ENCODE results near the gene CDK10. TPM values are rescaled to one million over a fixed set of nuclear protein-coding genes. Genes with fewer than 3 reads are reported as not detected.
A peak's percentile ranks its signal among the peaks of the same experiment; 100 is the strongest.

Gene CDK10
- total and polyA plus RNA-seq, 9 of the 15 experiments (the other 6 are each of a cell fraction or from before 2014, with no cell fraction given): 2.0 to 85.1 (median 40.1) TPM

DNA sequence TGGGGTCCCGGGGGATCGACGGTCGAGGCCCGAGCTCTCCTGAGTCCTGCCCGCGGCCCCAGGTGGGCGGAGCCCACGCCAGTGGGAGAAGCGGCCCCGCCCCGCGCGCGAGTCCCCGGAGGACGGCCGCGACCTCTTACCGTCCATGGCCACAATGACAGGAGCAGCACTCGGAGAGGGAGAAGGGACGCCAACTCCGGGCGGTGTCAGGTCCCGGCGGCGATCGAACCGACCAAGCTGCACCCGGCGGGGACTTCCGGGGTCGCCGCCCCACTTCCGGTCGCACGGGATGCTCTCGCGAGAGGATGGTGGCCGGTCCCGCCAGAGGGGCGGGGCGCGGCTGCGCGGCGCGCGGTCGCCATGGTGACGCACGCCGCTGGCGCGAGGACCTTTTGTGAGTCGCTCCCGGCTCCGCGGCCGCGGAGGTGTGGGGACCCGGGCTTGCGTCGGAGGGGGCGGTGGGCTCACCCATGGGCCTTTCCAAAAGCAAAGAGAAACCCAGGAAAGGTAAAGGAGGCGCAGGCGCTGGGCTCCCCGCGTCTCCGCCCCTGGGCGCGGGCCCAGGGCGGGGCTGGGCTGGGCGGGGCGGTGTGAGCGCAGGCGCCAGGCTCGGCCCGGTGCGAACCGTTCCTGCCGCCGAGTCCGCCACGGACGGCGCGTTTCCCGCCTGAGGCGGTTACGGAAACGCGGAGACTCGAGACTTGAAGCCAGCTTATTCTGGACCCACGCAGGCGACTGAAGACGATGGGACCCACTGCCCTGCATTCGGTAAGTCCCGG, 28.9 kb upstream of the CDK10 start, which contains the start of the genes CHMP1A and SPATA33 (continued):
- no peak for TF ChIP-seq GTF2B (IDR thresholded peaks at IDR 0.05; ENCODE audit: extremely low read depth, insufficient read length)
- TF ChIP-seq ZNF584 (CRISPR knock-in tag; IDR thresholded peaks at IDR 0.05; ENCODE audit: low read depth): no peak
- TF ChIP-seq REST (IDR thresholded peaks at IDR 0.05; ENCODE audit: borderline replicate concordance): no peak
- peak; percentile 73; the same call in 1 of the 2 replicates for TF ChIP-seq REST (CRISPR knock-in tag; IDR thresholded peaks at IDR 0.05; ENCODE audit: low read depth)
- TF ChIP-seq, protein P1, sequence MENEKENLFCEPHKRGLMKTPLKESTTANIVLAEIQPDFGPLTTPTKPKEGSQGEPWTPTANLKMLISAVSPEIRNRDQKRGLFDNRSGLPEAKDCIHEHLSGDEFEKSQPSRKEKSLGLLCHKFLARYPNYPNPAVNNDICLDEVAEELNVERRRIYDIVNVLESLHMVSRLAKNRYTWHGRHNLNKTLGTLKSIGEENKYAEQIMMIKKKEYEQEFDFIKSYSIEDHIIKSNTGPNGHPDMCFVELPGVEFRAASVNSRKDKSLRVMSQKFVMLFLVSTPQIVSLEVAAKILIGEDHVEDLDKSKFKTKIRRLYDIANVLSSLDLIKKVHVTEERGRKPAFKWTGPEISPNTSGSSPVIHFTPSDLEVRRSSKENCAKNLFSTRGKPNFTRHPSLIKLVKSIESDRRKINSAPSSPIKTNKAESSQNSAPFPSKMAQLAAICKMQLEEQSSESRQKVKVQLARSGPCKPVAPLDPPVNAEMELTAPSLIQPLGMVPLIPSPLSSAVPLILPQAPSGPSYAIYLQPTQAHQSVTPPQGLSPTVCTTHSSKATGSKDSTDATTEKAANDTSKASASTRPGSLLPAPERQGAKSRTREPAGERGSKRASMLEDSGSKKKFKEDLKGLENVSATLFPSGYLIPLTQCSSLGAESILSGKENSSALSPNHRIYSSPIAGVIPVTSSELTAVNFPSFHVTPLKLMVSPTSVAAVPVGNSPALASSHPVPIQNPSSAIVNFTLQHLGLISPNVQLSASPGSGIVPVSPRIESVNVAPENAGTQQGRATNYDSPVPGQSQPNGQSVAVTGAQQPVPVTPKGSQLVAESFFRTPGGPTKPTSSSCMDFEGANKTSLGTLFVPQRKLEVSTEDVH (IDR thresholded peaks at IDR 0.05; ENCODE audit: low read depth, partially characterized antibody): peak; percentile 95
- peak; percentile 94 for TF ChIP-seq RFX1 (IDR thresholded peaks at IDR 0.05)
- peak; percentile 24; the same call in 1 of the 2 replicates for TF ChIP-seq MYC (IDR thresholded peaks at IDR 0.05; ENCODE audit: low read depth, low read length)
- TF ChIP-seq MYC (CRISPR knock-in tag; IDR thresholded peaks at IDR 0.05; ENCODE audit: borderline replicate concordance, low read depth): no peak
- TF ChIP-seq MNT (conservative IDR thresholded peaks at IDR 0.05): peak; percentile 86 to 95
- no peak for TF ChIP-seq STAG1 (CRISPR knock-in tag; IDR thresholded peaks at IDR 0.05; ENCODE audit: borderline replicate concordance)
- TF ChIP-seq SRSF7 (optimal IDR thresholded peaks at IDR 0.05; ENCODE audit: low read depth, low read length): no peak
